Heart right ventricle (tissue), 16 donors: ENCODE results near the gene SYTL5. TPM values are rescaled to one million over a fixed set of nuclear protein-coding genes. Genes with fewer than 3 reads are reported as not detected.

Experiments
- ATAC-seq, 8 donors: fragments of 200-7000 bp; cut with Tn5 transposase; one replicate each; pipeline ENCODE4 v1.9.1; 2020; ENCODE audit warnings: mild to moderate bottlenecking in 8 of 8, moderate library complexity in 8 of 8, moderate number of reproducible peaks in 1 of 8
- DNase-seq, 2 donors: peaks; one replicate each; pipeline ENCODE4 v3.0.0-alpha.2; 2020
- H3K27ac ChIP-seq, 10 donors: fragments of 200-600 bp; sonication (generic) in 2 of 10; one replicate each; pipeline versions ENCODE4 v1.5.0 to v1.8.0; 2020 to 2022; ENCODE audit warnings: mild to moderate bottlenecking in 3 of 10
- H3K27me3 ChIP-seq, 7 donors: fragments of 200-600 bp; one replicate each; pipeline ENCODE4 v1.8.0; 2021 to 2022; ENCODE audit warnings: mild to moderate bottlenecking in 2 of 7
- H3K36me3 ChIP-seq, 9 donors: fragments of 200-600 bp; sonication (generic) in 1 of 9; one replicate each; pipeline versions ENCODE4 v1.5.0 to v1.8.0; 2020 to 2022; ENCODE audit warnings: mild to moderate bottlenecking in 2 of 9
- H3K4me1 ChIP-seq, 9 donors: fragments of 200-600 bp; sonication (generic) in 1 of 9; one replicate each; pipeline versions ENCODE4 v1.5.0 to v1.8.0; 2020 to 2022; ENCODE audit warnings: mild to moderate bottlenecking in 4 of 9
- H3K4me3 ChIP-seq, 10 donors: fragments of 200-600 bp; sonication (generic) in 2 of 10; one replicate each; pipeline versions ENCODE4 v1.5.0 to v1.8.0; 2020 to 2022; ENCODE audit warnings: mild to moderate bottlenecking in 7 of 10, moderate library complexity in 2 of 10
- H3K9me3 ChIP-seq, 11 donors: fragments of 200-600 bp in 10 of 11; sonication (generic) in 2 of 11; one replicate each; pipeline versions ENCODE4 v1.5.0 to v1.8.0; 2013 to 2022; ENCODE audit warnings: mild to moderate bottlenecking in 2 of 11, control low read depth in 1 of 11, moderate library complexity in 1 of 11
- WGBS, 2 donors: extraction: QIAGEN DNeasy Blood & Tissue Kit; methylation state at CpG; one replicate each; pipeline ENCODE4 v1.1.7; 2013; ENCODE audit warnings: inconsistent platforms in 1 of 2; 5-methylcytosine and 5-hydroxymethylcytosine counted together
- intact Hi-C, 10 donors: fragments of 100-400 bp; cut with DNase I; formaldehyde crosslinking; loops; one replicate each; pipeline versions ENCODE4 v1.11.1 to v1.14.2; 2022
- polyA plus RNA-seq, 2 donors: library from polyadenylated mRNA; stranded (reverse); fragments of 200-250 nt; gene quantifications; one replicate each; pipeline ENCODE4 v1.2.3, GENCODE V29; 2013
- total RNA-seq, 10 donors: library from RNA; stranded (reverse); fragmentation: NEBNext Ultra II Directional in 3 of 10; extraction: Animal tissue kit (Norgen Biotek cat#: 25700) in 3 of 10; gene quantifications; one replicate each; pipeline versions ENCODE4 v1.2.1 to v1.2.4, GENCODE V29; 2021 to 2023
- TF ChIP-seq, protein P1 (sequence below), 9 donors: fragments of 200-600 bp; sonication (generic) in 2 of 9; IDR thresholded peaks; one replicate each; pipeline versions ENCODE4 v1.5.0 to v1.8.0; 2021 to 2022; ENCODE audit warnings: antibody characterized with exemption in 9 of 9, mild to moderate bottlenecking in 5 of 9, moderate library complexity in 1 of 9
- donor health status: Arrhythmogenic right ventricular cardiomyopathy.
- donor health status: ischemic (EF 13 %, LVEDD 7.1; RV severe dilation, severe dysfunction).
- donor health status: healthy with polysubstance abuse.
- donor health status: DM: no; HTN: yes; CAD: no.
- donor health status: DM: no; HTN: no; CAD: no.
- donor health status: ischemic (EF 25% LVEDD 6.9; RV normal size, moderate dysfunction).
- donor health status: ischemic (EF 25% LVEDD 5.7; RV mildly dilated, moderate dysfunction).
- donor health status: healthy.
- donor health status: DM: yes; HTN: yes; CAD: no.
- donor health status: Ischemic cardiomyopathy.
- donor health status: ischemic (EF 35%, LVEDD 5.7; RV mildly dilated, moderate dysfunction).
- donor health status: nonischemic (EF 11% LVEDD 7.7; RV severe dilation, severe dysfunction).
- donor health status: DM: yes; HTN: yes; CAD: no.
- donor health status: PGD.
- donor health status: ischemic (EF 29% LVEDD 5.4; RV normal size, mild dysfunction).
- donor health status: nonischemic (EF 23%, LVEDD 6.1; RV moderate dilation, normal function).

Gene SYTL5
- total and polyA plus RNA-seq, 12 donors, result 0.03 to 3.2 (median 0.45) TPM; not detected in 3

- no peak overlapping the region for H3K27ac ChIP-seq
- TF ChIP-seq, protein P1, sequence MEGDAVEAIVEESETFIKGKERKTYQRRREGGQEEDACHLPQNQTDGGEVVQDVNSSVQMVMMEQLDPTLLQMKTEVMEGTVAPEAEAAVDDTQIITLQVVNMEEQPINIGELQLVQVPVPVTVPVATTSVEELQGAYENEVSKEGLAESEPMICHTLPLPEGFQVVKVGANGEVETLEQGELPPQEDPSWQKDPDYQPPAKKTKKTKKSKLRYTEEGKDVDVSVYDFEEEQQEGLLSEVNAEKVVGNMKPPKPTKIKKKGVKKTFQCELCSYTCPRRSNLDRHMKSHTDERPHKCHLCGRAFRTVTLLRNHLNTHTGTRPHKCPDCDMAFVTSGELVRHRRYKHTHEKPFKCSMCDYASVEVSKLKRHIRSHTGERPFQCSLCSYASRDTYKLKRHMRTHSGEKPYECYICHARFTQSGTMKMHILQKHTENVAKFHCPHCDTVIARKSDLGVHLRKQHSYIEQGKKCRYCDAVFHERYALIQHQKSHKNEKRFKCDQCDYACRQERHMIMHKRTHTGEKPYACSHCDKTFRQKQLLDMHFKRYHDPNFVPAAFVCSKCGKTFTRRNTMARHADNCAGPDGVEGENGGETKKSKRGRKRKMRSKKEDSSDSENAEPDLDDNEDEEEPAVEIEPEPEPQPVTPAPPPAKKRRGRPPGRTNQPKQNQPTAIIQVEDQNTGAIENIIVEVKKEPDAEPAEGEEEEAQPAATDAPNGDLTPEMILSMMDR (IDR thresholded peaks at IDR 0.05), result no peak
- 76 to 94% methylated on average over 1 of the region's 1 CpG for WGBS, 2 donors
- no peaks in the 10 kb centered on the region for H3K4me1 ChIP-seq
- intact Hi-C loops, result no loop called here
- H3K4me3 ChIP-seq, result no peak overlapping the region
- no peaks in the 10 kb centered on the region for H3K36me3 ChIP-seq
- DNase-seq, result no peak
- H3K27me3 ChIP-seq, result peaks cover 0 to 5% (median 0%) of the 10 kb centered on the region in 7 donors
- no peak for ATAC-seq
- H3K9me3 ChIP-seq, result no peaks in the 10 kb centered on the region
Observed at GRCh38 chrX:37995428-37995827, 10.9 kb upstream of the SYTL5 start.

GRCh38 chrX:37997096-37997495 lies 9.3 kb upstream of the SYTL5 start:
- intact Hi-C loops, result no loop called here
- no peaks in the 10 kb centered on the region for H3K4me1 ChIP-seq
- H3K36me3 ChIP-seq, result no peaks in the 10 kb centered on the region
- no peak overlapping the region for H3K4me3 ChIP-seq
- TF ChIP-seq, protein P1 (IDR thresholded peaks at IDR 0.05), result no peak
- peaks cover 0 to 5% (median 0%) of the 10 kb centered on the region in 7 donors for H3K27me3 ChIP-seq
- H3K9me3 ChIP-seq, result no peaks in the 10 kb centered on the region
- no peak overlapping the region for H3K27ac ChIP-seq
- WGBS, 2 donors, result 92 to 94% methylated on average over 8 of the region's 8 CpGs
- ATAC-seq, result no peak
- DNase-seq, result no peak

DNA sequence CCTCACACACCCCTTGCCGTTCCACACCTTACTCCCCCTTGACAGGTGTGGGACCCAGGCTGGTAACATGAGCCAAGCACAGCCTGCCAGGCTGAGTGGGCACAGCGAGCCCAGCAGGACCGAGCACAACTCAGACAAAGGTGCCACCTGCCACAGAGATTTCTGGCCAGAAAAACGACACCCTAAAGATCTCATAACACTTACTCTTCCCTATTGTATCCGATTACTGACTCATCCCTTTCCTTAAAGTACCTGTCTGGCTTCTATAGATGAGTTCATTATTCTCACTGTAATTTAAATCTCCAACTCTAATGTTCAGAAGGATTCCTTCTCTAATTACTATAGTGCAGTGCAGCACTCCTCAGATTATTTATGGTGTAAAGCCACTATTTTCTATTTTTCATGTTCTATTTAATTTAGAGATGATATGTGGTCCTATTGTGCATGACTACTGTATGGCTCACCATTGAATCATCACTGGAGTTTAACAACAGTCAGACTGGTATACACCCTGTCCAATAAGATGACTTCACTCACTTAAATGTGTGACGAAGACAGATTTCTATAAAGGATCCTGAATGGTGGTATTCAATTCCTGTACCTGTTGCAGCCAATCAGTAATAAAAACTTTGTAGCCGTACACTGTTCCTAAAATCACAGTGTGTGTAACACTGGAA lies 7.6 kb upstream of the SYTL5 start:
- no peak overlapping the region for H3K27ac ChIP-seq
- intact Hi-C loops, result no loop called here
- DNase-seq, result no peak
- peaks cover 0 to 5% (median 0%) of the 10 kb centered on the region in 7 donors for H3K27me3 ChIP-seq
- no peaks in the 10 kb centered on the region for H3K9me3 ChIP-seq
- no peaks in the 10 kb centered on the region for H3K4me1 ChIP-seq
- no peak overlapping the region for H3K4me3 ChIP-seq
- no peaks in the 10 kb centered on the region for H3K36me3 ChIP-seq
- TF ChIP-seq, protein P1 (IDR thresholded peaks at IDR 0.05), result no peak
- no peak for ATAC-seq
- 88 to 89% methylated on average over 7 of the region's 7 CpGs for WGBS, 2 donors

DNA sequence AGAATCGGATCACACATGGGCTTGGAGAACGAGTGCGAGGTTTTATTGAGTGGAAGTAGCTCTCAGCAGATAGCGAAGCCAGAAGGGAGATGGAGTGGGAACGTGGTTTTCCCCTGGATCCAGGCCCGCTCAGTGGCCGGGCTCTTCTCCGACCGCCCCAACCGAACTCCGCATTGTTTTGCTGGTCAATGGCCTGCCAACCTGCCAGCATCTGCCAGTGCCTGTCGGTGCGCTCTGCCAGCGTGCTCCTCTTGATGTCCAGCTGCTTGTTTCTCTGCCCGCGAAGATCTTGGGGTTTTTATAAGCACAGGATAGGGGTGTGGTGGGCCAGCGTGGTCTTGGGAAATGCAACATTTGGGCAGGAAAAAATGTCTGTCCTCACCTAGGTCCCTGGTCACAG lies 5.6 kb upstream of the SYTL5 start:
- intact Hi-C loops, result no loop called here
- Histone ChIP-seq H3K27ac (no peak overlapping the region), H3K27me3 (peaks cover 0 to 5% (median 0%) of the 10 kb centered on the region in 7 donors), H3K4me1 (no peaks in the 10 kb centered on the region), H3K36me3 (no peaks in the 10 kb centered on the region), H3K4me3 (no peak overlapping the region), H3K9me3 (peaks cover 0 to 11% (median 0%) of the 10 kb centered on the region in 11 donors)
- TF ChIP-seq, protein P1 (IDR thresholded peaks at IDR 0.05), result no peak
- ATAC-seq (no peak), DNase-seq (no peak)
- WGBS, 2 donors, result 95 to 96% methylated on average over 17 of the region's 17 CpGs
